ENCODE data around the gene SLIT1.

GRCh38 chr10:97154781-97155180 is 31.0 kb downstream of the SLIT1 start:
- TF ChIP-seq POLR2A (IDR thresholded peaks at IDR 0.05) (no peak), CTCF (IDR thresholded peaks at IDR 0.05) (no peak)

All from testis (tissue), 2 donors.